HG03025 (cell line): ENCODE measurements around the gene VOPP1.
A peak's percentile ranks its signal among the peaks of the same experiment; 100 is the strongest.
"Not testable (repeated sequence)": the region's sequence is repeated elsewhere in the genome, so short reads cannot be mapped to it uniquely, and the experiment has no call there.

Experiments used
- ATAC-seq: cut with Tn5 transposase; IDR thresholded peaks from one replicate; pipeline ENCODE4 v1.9.1; 2021; ENCODE audit warnings: mild to moderate bottlenecking, moderate library complexity; ENCODE audit not compliant: unreplicated experiment, low FRiP score

The VOPP1 gene

GRCh38 chr7:55572378-55573233 lies at the start of gene VOPP1:
Gene VOPP1, minus strand, starts transcription at chr7:55572502. Its CDS starts 178 bp downstream, at chr7:55572324.
- peak; percentile 43 for ATAC-seq

GRCh38 chr7:55618913-55619312 lies 46.6 kb upstream of the VOPP1 start:
- ATAC-seq = no peak

GRCh38 chr7:55614365-55615064 lies 42.2 kb upstream of the VOPP1 start:
- ATAC-seq = not testable (repeated sequence)

GRCh38 chr7:55609726-55610125 lies 37.4 kb upstream of the VOPP1 start:
- not testable (repeated sequence) for ATAC-seq

GRCh38 chr7:55605661-55606060 lies 33.4 kb upstream of the VOPP1 start:
- not testable (repeated sequence) for ATAC-seq

- ATAC-seq = not testable (repeated sequence)
Observed at GRCh38 chr7:55597944-55598499, 25.7 kb upstream of the VOPP1 start.

GRCh38 chr7:55597214-55597739 lies 25.0 kb upstream of the VOPP1 start:
- not testable (repeated sequence) for ATAC-seq

- no peak for ATAC-seq
Observed at GRCh38 chr7:55595511-55595910, 23.2 kb upstream of the VOPP1 start.

- ATAC-seq = no peak
Observed at GRCh38 chr7:55594870-55595269, 22.6 kb upstream of the VOPP1 start.

- no peak for ATAC-seq
Observed at GRCh38 chr7:55594414-55594813, 22.1 kb upstream of the VOPP1 start.

GRCh38 chr7:55593515-55594318 lies 21.4 kb upstream of the VOPP1 start:
- no peak for ATAC-seq

GRCh38 chr7:55593172-55593514 lies 20.8 kb upstream of the VOPP1 start:
- ATAC-seq = no peak

- no peak for ATAC-seq
Observed at GRCh38 chr7:55592492-55592891, 20.2 kb upstream of the VOPP1 start.

- ATAC-seq = no peak
Observed at GRCh38 chr7:55591282-55591931, 19.1 kb upstream of the VOPP1 start.

GRCh38 chr7:55590517-55591281 lies 18.4 kb upstream of the VOPP1 start:
- ATAC-seq = no peak

GRCh38 chr7:55589905-55590304 lies 17.6 kb upstream of the VOPP1 start:
- no peak for ATAC-seq

- no peak for ATAC-seq
Observed at GRCh38 chr7:55588976-55589604, 16.8 kb upstream of the VOPP1 start.

- ATAC-seq = no peak
Observed at GRCh38 chr7:55588379-55588699, 16.0 kb upstream of the VOPP1 start.
